ENCODE measurements around the gene VPS29.

Gene VPS29

GRCh38 chr12:110444455-110444854 is 57.5 kb downstream of the VPS29 start:
- no peak for FAIRE-seq

All from colon (tissue), 2 donors.